K562 (cell line): Measurements from ENCODE around the gene C10orf71. TPM values are rescaled to one million over a fixed set of nuclear protein-coding genes. Genes with fewer than 3 reads are reported as not detected.

Source experiments
- ATAC-seq: fragments of 200-7000 bp; cut with Tn5 transposase; 3 replicates; pipeline ENCODE4 v1.9.1; 2020; ENCODE audit warnings: moderate library complexity
- BruUV-seq: library from RNA; stranded (reverse); fragments of 400-500 nt; replicated peaks from 2 replicates; lab custom pipeline; 2021; lab: Mats Ljungman, UMichigan
- CTCF ChIA-PET: fragments of 300-600 bp; formaldehyde crosslinking; extraction: SDS; loops from one replicate; lab custom pipeline; 2021; ENCODE audit warnings: low intra/inter-chr PET ratio; lab: Yijun Ruan, JAX
- POLR2A ChIA-PET: fragments of 300-600, 350-650 bp; sonication (Branson Sonifier 250); formaldehyde crosslinking; extraction: SDS; loops from one replicate; lab custom pipeline; 2021; ENCODE audit warnings: antibody characterized with exemption, inconsistent platforms; lab: Yijun Ruan, JAX
- DNase-seq, 4 experiments: peaks; one replicate each; pipeline versions ENCODE4 v3.0.0 to v3.0.0-alpha.2; 2011 to 2018; ENCODE audit warnings: low spot score in 3 of 4, mixed read lengths in 3 of 4; ENCODE audit errors: extremely low read depth in 1 of 4
- FAIRE-seq: peaks from 2 replicates; lab custom pipeline; 2011; peaks lifted over from hg19 to GRCh38; lab: Jason Lieb, UNC
- H2AFZ ChIP-seq: 2 replicates; pipeline ENCODE4 v1.6.0; 2011; ENCODE audit warnings: low read depth, low read length, control low read depth, inconsistent platforms
- H3K27ac ChIP-seq: fragments of 200-600 bp; 3 replicates; pipeline ENCODE4 v1.8.0; 2011; ENCODE audit warnings: low read depth, mild to moderate bottlenecking, control low read depth, inconsistent platforms, low read length, moderate library complexity, mixed read lengths; ENCODE audit errors: extremely low read depth
- H3K27me3 ChIP-seq, 2 experiments: fragments of 300-600 bp in 1 of 2; 2 replicates in 1 of 2; 3 replicates in 1 of 2; pipeline versions ENCODE4 v1.6.0 to v1.8.0; 2011; ENCODE audit warnings: inconsistent platforms in 2 of 2, low read length in 2 of 2, mild to moderate bottlenecking in 1 of 2, mixed read lengths in 1 of 2, moderate library complexity in 1 of 2; ENCODE audit not compliant: control insufficient read depth in 2 of 2, insufficient read depth in 2 of 2
- H3K36me3 ChIP-seq: fragments of 300-600 bp; 3 replicates; pipeline ENCODE4 v1.8.0; 2011; ENCODE audit warnings: mild to moderate bottlenecking, low read length, inconsistent platforms; ENCODE audit not compliant: control insufficient read depth, insufficient read depth
- H3K4me1 ChIP-seq, 2 experiments: fragments of 200-600 bp in 1 of 2; replicated peaks in 1 of 2; 2 replicates in 1 of 2; 3 replicates in 1 of 2; pipeline versions ENCODE4 v1.5.1 to v1.8.0; 2011; ENCODE audit warnings: inconsistent platforms in 2 of 2, low read length in 2 of 2, mild to moderate bottlenecking in 1 of 2, mixed read lengths in 1 of 2, moderate library complexity in 1 of 2; ENCODE audit not compliant: control insufficient read depth in 2 of 2, insufficient read depth in 2 of 2
- H3K4me2 ChIP-seq: 2 replicates; pipeline ENCODE4 v1.6.1; 2011; ENCODE audit warnings: low read length, control low read depth, inconsistent platforms, mixed read lengths; ENCODE audit not compliant: insufficient read depth
- H3K4me3 ChIP-seq: fragments of 200-600 bp; sonication (generic), shearing (Covaris generic); 2 replicates; pipeline ENCODE4 v1.5.1; 2016; ENCODE audit warnings: control low read depth, inconsistent platforms
- H3K79me2 ChIP-seq: fragments of 200-600 bp; 3 replicates; pipeline ENCODE4 v1.8.0; 2011; ENCODE audit warnings: low read length, inconsistent platforms; ENCODE audit not compliant: control insufficient read depth, insufficient read depth
- H3K9ac ChIP-seq, 2 experiments: 2 replicates each; pipeline versions ENCODE4 v1.6.0 to v1.6.1; 2011; ENCODE audit warnings: low read depth in 2 of 2, low read length in 2 of 2, control low read depth in 1 of 2, inconsistent platforms in 1 of 2, mild to moderate bottlenecking in 1 of 2, mixed read lengths in 1 of 2; ENCODE audit not compliant: insufficient read depth in 1 of 2
- H3K9me1 ChIP-seq: one replicate; pipeline ENCODE4 v1.6.0; 2011; ENCODE audit warnings: inconsistent platforms, mild to moderate bottlenecking, low read length, moderate library complexity; ENCODE audit not compliant: control insufficient read depth, insufficient read depth
- H3K9me3 ChIP-seq: replicated peaks from 2 replicates; pipeline ENCODE4 v1.5.1; 2011; ENCODE audit warnings: low read depth, low read length, inconsistent platforms; ENCODE audit not compliant: control insufficient read depth, insufficient read depth
- H4K20me1 ChIP-seq: replicated peaks from 2 replicates; pipeline ENCODE4 v1.6.1; 2011; ENCODE audit warnings: low read length, inconsistent platforms, mixed read lengths; ENCODE audit not compliant: control insufficient read depth, insufficient read depth
- DACH1 ChIP-seq: fragments of 450-650 bp; IDR thresholded peaks from 2 replicates; pipeline ENCODE4 v1.6.1; 2018; ENCODE audit not compliant: partially characterized antibody
- ETV5 ChIP-seq: sonication (generic); formaldehyde crosslinking; IDR thresholded peaks from 2 replicates; pipeline ENCODE4 v1.4.0; 2020; ENCODE audit warnings: low read depth, mild to moderate bottlenecking, missing genetic modification reagents
- FOXJ2 ChIP-seq: fragments of 200-800 bp; sonication (Bioruptor generic); IDR thresholded peaks from 2 replicates; pipeline ENCODE4 v1.6.1; 2016; ENCODE audit warnings: missing genetic modification characterization, missing compliant biosample characterization
- HCFC1 ChIP-seq: IDR thresholded peaks from 2 replicates; pipeline ENCODE4 v1.6.1; 2012; ENCODE audit warnings: low read depth, low read length, improper control_type of control experiment
- MCM7 ChIP-seq, 2 experiments: fragments of 450-650 bp; IDR thresholded peaks; 2 replicates each; pipeline ENCODE4 v1.6.1; 2016 to 2018
- POU5F1 ChIP-seq: fragments of 150-350 bp; IDR thresholded peaks from 2 replicates; pipeline ENCODE4 v1.6.1; 2014; ENCODE audit warnings: borderline replicate concordance, low read length, low read depth, mild to moderate bottlenecking; ENCODE audit not compliant: partially characterized antibody
- SMAD4 ChIP-seq: fragments of 250-450 bp; sonication (Bioruptor Pico); conservative IDR thresholded peaks from 2 replicates; pipeline ENCODE4 v1.8.0; 2021; ENCODE audit warnings: inconsistent platforms, mild to moderate bottlenecking, moderate library complexity
- ZKSCAN8 ChIP-seq: fragments of 200-800 bp; sonication (Bioruptor generic); IDR thresholded peaks from 2 replicates; pipeline ENCODE4 v1.6.1; 2016; ENCODE audit warnings: missing genetic modification characterization, missing compliant biosample characterization
- ZNF24 ChIP-seq: fragments of 450-650 bp; IDR thresholded peaks from 2 replicates; pipeline ENCODE4 v1.6.1; 2016
- ZNF316 ChIP-seq: fragments of 450-650 bp; IDR thresholded peaks from 2 replicates; pipeline ENCODE4 v1.6.1; 2016
- ZNF444 ChIP-seq: fragments of 250-450 bp; sonication (Bioruptor Pico); IDR thresholded peaks from 2 replicates; pipeline ENCODE4 v1.4.0; 2020; ENCODE audit warnings: mild to moderate bottlenecking, moderate library complexity
- ZNF589 ChIP-seq: fragments of 200-800 bp; sonication (Bioruptor generic); IDR thresholded peaks from 2 replicates; pipeline ENCODE4 v1.6.1; 2016; ENCODE audit warnings: low read depth, missing genetic modification characterization, missing compliant biosample characterization
- WGBS: fragments of 100-300 bp; shearing (Covaris generic); methylation state at CpG from one replicate; pipeline ENCODE4 v1.1.6; 2016; ENCODE audit warnings: low coverage, mixed read lengths; ENCODE audit not compliant: insufficient coverage; ENCODE audit errors: missing lambda C conversion rate; 5-methylcytosine and 5-hydroxymethylcytosine counted together
- in situ Hi-C: fragments of 300-500 bp; cut with MboI; formaldehyde crosslinking; loops from 4 replicates; pipeline ENCODE4 v1.15.0; 2018; ENCODE audit warnings: inconsistent platforms, mixed read lengths
- intact Hi-C: fragments of 100-400 bp; cut with micrococcal nuclease; formaldehyde crosslinking; loops from 2 replicates; pipeline ENCODE4 v1.14.2; 2022
- polyA plus RNA-seq, 8 experiments: library from polyadenylated mRNA; depleted of rRNA in 4 of 8; stranded (reverse) in 5 of 8; unstranded in 3 of 8; fragments of >200 nt; fragmentation: Nextera tagmentation in 2 of 8; fragmentation: Illumina TruSeq in 1 of 8; extraction: Ambion mirVana in 2 of 8; extraction: Trizol in 1 of 8; gene quantifications; 2 replicates each; pipeline versions ENCODE4 v1.2.1 to v1.2.3, GENCODE V29; 2011 to 2014; ENCODE audit warnings: inconsistent platforms in 1 of 8, missing spikeins in 1 of 8
- total RNA-seq, 7 experiments: library from RNA; depleted of rRNA in 6 of 7; stranded (reverse); fragments of >200 nt in 6 of 7; fragmentation: Illumina TruSeq in 2 of 7; extraction: Trizol in 2 of 7; gene quantifications; 2 replicates each; pipeline versions ENCODE4 v1.2.1 to v1.2.3, GENCODE V29; 2011 to 2021; ENCODE audit warnings: low replicate concordance in 1 of 7
- TF ChIP-seq, protein P1 (sequence below): IDR thresholded peaks from 2 replicates; pipeline ENCODE4 v1.6.1; 2014; ENCODE audit warnings: antibody characterized with exemption
- TF ChIP-seq, protein P2 (sequence below): sonication (generic); formaldehyde crosslinking; IDR thresholded peaks from 2 replicates; pipeline ENCODE4 v1.8.0; 2023; ENCODE audit warnings: mild to moderate bottlenecking, missing genetic modification reagents

Gene C10orf71
- total and polyA plus RNA-seq, 9 of the 15 experiments (the other 6 are each of a cell fraction or from before 2014, with no cell fraction given): 0.06 to 4.5 (median 1.3) TPM

DNA sequence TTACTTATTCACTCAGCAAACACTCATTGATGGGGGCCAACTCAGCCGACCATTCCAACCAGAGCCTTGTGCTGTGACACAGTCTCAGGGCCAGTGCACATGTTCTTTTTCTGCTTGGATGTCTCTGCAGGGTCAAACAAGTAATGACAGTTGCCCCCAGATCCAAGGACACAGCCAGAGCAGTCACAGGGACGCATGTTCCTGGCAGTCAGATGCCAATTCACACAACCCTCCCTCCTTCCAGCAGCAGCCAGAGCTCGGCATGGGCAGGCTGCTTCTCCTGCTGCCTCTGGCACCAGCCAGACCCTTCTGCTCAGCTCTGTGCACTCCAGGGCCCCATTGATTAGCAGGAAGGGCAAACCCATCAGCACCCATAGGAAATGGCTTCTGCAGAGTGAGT lies 76.6 kb downstream of the C10orf71 start:
- ATAC-seq (no peak), DNase-seq (no peak), FAIRE-seq (no peak)
- 0% methylated on average over 3 of the region's 3 CpGs for WGBS
- intact Hi-C loops: no loop called here
- ChIA-PET POLR2A (interaction anchor here (0.7 kb wide), 1 partner anchor 13 kb away, joined by 3 read pairs; no protein-coding TSS in a partner anchor), CTCF (no interaction called here)
- Histone ChIP-seq H3K9ac (no peak overlapping the region), H3K36me3 (no peaks in the 10 kb centered on the region), H3K27me3 (peaks cover 26 to 40% of the 10 kb centered on the region in 2 experiments), H3K27ac (no peak overlapping the region), H4K20me1 (no peaks in the 10 kb centered on the region), H3K79me2 (no peaks in the 10 kb centered on the region), H3K4me2 (no peak overlapping the region), H3K4me1 (no peaks in the 10 kb centered on the region), H3K9me3 (no peaks in the 10 kb centered on the region), H3K4me3 (no peak overlapping the region), H2AFZ (no peak overlapping the region), H3K9me1 (no peaks in the 10 kb centered on the region)
- BruUV-seq: no TSS peak
- in situ Hi-C loops: no loop called here
- TF ChIP-seq ETV5 (CRISPR knock-in tag): no peak
- no peak for TF ChIP-seq ZKSCAN8 (CRISPR knock-in tag)
- no peak for TF ChIP-seq ZNF444
- TF ChIP-seq MCM7 (IDR thresholded peaks at IDR 0.05): no peak
- TF ChIP-seq POU5F1: no peak
- TF ChIP-seq SMAD4 (CRISPR knock-in tag): no peak
- TF ChIP-seq, protein P1, sequence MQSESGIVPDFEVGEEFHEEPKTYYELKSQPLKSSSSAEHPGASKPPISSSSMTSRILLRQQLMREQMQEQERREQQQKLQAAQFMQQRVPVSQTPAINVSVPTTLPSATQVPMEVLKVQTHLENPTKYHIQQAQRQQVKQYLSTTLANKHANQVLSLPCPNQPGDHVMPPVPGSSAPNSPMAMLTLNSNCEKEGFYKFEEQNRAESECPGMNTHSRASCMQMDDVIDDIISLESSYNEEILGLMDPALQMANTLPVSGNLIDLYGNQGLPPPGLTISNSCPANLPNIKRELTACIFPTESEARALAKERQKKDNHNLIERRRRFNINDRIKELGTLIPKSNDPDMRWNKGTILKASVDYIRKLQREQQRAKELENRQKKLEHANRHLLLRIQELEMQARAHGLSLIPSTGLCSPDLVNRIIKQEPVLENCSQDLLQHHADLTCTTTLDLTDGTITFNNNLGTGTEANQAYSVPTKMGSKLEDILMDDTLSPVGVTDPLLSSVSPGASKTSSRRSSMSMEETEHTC: no peak
- TF ChIP-seq ZNF24: no peak
- TF ChIP-seq, protein P2, sequence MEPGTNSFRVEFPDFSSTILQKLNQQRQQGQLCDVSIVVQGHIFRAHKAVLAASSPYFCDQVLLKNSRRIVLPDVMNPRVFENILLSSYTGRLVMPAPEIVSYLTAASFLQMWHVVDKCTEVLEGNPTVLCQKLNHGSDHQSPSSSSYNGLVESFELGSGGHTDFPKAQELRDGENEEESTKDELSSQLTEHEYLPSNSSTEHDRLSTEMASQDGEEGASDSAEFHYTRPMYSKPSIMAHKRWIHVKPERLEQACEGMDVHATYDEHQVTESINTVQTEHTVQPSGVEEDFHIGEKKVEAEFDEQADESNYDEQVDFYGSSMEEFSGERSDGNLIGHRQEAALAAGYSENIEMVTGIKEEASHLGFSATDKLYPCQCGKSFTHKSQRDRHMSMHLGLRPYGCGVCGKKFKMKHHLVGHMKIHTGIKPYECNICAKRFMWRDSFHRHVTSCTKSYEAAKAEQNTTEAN (CRISPR knock-in tag): no peak
- no peak for TF ChIP-seq HCFC1
- TF ChIP-seq FOXJ2 (tag): no peak
- TF ChIP-seq ZNF589 (CRISPR knock-in tag): no peak
- no peak for TF ChIP-seq ZNF316
- TF ChIP-seq DACH1: no peak

Other genes with a start within 250 kb of the C10orf71 start
- gene VSTM4, start 183.6 kb upstream of the C10orf71 start, total RNA-seq (2014; rRNA removed): 2.3 and 3.2 TPM in 2 replicates
- 2.9 and 3.5 TPM in 2 replicates for gene VSTM4, start 183.6 kb upstream of the C10orf71 start, total RNA-seq (2014; rRNA removed; fragmentation: Illumina TruSeq; extraction: Trizol)
- 1.4 and 1.5 TPM in 2 replicates for gene VSTM4, start 183.6 kb upstream of the C10orf71 start, total RNA-seq (2015; rRNA removed; fragmentation: Illumina TruSeq; extraction: Trizol)
- 3.9 and 4.5 TPM in 2 replicates for gene VSTM4, start 183.6 kb upstream of the C10orf71 start, total RNA-seq (2021)
- 7.3 and 7.9 TPM in 2 replicates for gene VSTM4, start 183.6 kb upstream of the C10orf71 start, polyA plus RNA-seq (2011; rRNA removed)
- 4.1 and 5.0 TPM in 2 replicates for gene VSTM4, start 183.6 kb upstream of the C10orf71 start, polyA plus RNA-seq (2014; fragmentation: Illumina TruSeq; extraction: Trizol)
- 1 to 10 TPM; 1.0 to 1.1 TPM for gene VSTM4, start 183.6 kb upstream of the C10orf71 start, polyA plus RNA-seq (2014; fragmentation: Nextera tagmentation; extraction: Ambion mirVana)
- gene VSTM4, start 183.6 kb upstream of the C10orf71 start, polyA plus RNA-seq (2014; rRNA removed): 3.0 TPM in 2 replicates
- gene FAM170B, start 165.1 kb upstream of the C10orf71 start, total RNA-seq (2014; rRNA removed): 0.24 TPM in 1 of 2 replicates, not detected in the other
- gene FAM170B, start 165.1 kb upstream of the C10orf71 start, total RNA-seq (2014; rRNA removed; fragmentation: Illumina TruSeq; extraction: Trizol): not detected in 2 replicates
- 0.11 TPM in 2 replicates for gene FAM170B, start 165.1 kb upstream of the C10orf71 start, total RNA-seq (2015; rRNA removed; fragmentation: Illumina TruSeq; extraction: Trizol)
- not detected in 2 replicates for gene FAM170B, start 165.1 kb upstream of the C10orf71 start, total RNA-seq (2021)
- 0.07 TPM in 1 of 2 replicates, not detected in the other for gene FAM170B, start 165.1 kb upstream of the C10orf71 start, polyA plus RNA-seq (2011; rRNA removed)
- not detected in 2 replicates for gene FAM170B, start 165.1 kb upstream of the C10orf71 start, polyA plus RNA-seq (2014; fragmentation: Illumina TruSeq; extraction: Trizol)
- gene FAM170B, start 165.1 kb upstream of the C10orf71 start, polyA plus RNA-seq (2014; fragmentation: Nextera tagmentation; extraction: Ambion mirVana): not detected
- 0.13 and 0.21 TPM in 2 replicates for gene FAM170B, start 165.1 kb upstream of the C10orf71 start, polyA plus RNA-seq (2014; rRNA removed)
- 93.1 and 94.3 TPM in 2 replicates for gene TMEM273, start 110.8 kb upstream of the C10orf71 start, total RNA-seq (2014; rRNA removed)
- gene TMEM273, start 110.8 kb upstream of the C10orf71 start, total RNA-seq (2014; rRNA removed; fragmentation: Illumina TruSeq; extraction: Trizol): 72.3 and 78.7 TPM in 2 replicates
- 90.7 and 95.6 TPM in 2 replicates for gene TMEM273, start 110.8 kb upstream of the C10orf71 start, total RNA-seq (2015; rRNA removed; fragmentation: Illumina TruSeq; extraction: Trizol)
- 63.1 and 64.3 TPM in 2 replicates for gene TMEM273, start 110.8 kb upstream of the C10orf71 start, total RNA-seq (2021)
- 38.9 and 39.2 TPM in 2 replicates for gene TMEM273, start 110.8 kb upstream of the C10orf71 start, polyA plus RNA-seq (2011; rRNA removed)
- 126 and 127 TPM in 2 replicates for gene TMEM273, start 110.8 kb upstream of the C10orf71 start, polyA plus RNA-seq (2014; fragmentation: Illumina TruSeq; extraction: Trizol)
- gene TMEM273, start 110.8 kb upstream of the C10orf71 start, polyA plus RNA-seq (2014; fragmentation: Nextera tagmentation; extraction: Ambion mirVana): 100 to 1,000 TPM in 1 of 2 experiments, 10 to 100 TPM in 1; 97.3 to 102 TPM
- 131 and 145 TPM in 2 replicates for gene TMEM273, start 110.8 kb upstream of the C10orf71 start, polyA plus RNA-seq (2014; rRNA removed)
- not detected in 2 replicates for gene DRGX, start 96.9 kb downstream of the C10orf71 start, total RNA-seq (2014; rRNA removed)
- gene DRGX, start 96.9 kb downstream of the C10orf71 start, total RNA-seq (2014; rRNA removed; fragmentation: Illumina TruSeq; extraction: Trizol): not detected in 2 replicates
- gene DRGX, start 96.9 kb downstream of the C10orf71 start, total RNA-seq (2015; rRNA removed; fragmentation: Illumina TruSeq; extraction: Trizol): not detected in 2 replicates
- gene DRGX, start 96.9 kb downstream of the C10orf71 start, total RNA-seq (2021): not detected in 2 replicates
- not detected in 2 replicates for gene DRGX, start 96.9 kb downstream of the C10orf71 start, polyA plus RNA-seq (2011; rRNA removed)
- not detected in 2 replicates for gene DRGX, start 96.9 kb downstream of the C10orf71 start, polyA plus RNA-seq (2014; fragmentation: Illumina TruSeq; extraction: Trizol)
- gene DRGX, start 96.9 kb downstream of the C10orf71 start, polyA plus RNA-seq (2014; fragmentation: Nextera tagmentation; extraction: Ambion mirVana): not detected
- not detected in 2 replicates for gene DRGX, start 96.9 kb downstream of the C10orf71 start, polyA plus RNA-seq (2014; rRNA removed)
- gene ERCC6, start 240.0 kb downstream of the C10orf71 start, total RNA-seq (2014; rRNA removed): 7.1 and 7.8 TPM in 2 replicates
- gene ERCC6, start 240.0 kb downstream of the C10orf71 start, total RNA-seq (2014; rRNA removed; fragmentation: Illumina TruSeq; extraction: Trizol): 13.6 and 13.8 TPM in 2 replicates
- gene ERCC6, start 240.0 kb downstream of the C10orf71 start, total RNA-seq (2015; rRNA removed; fragmentation: Illumina TruSeq; extraction: Trizol): 11.5 and 11.8 TPM in 2 replicates
- gene ERCC6, start 240.0 kb downstream of the C10orf71 start, total RNA-seq (2021): 15.7 and 17.3 TPM in 2 replicates
- 17.0 and 17.7 TPM in 2 replicates for gene ERCC6, start 240.0 kb downstream of the C10orf71 start, polyA plus RNA-seq (2011; rRNA removed)
- gene ERCC6, start 240.0 kb downstream of the C10orf71 start, polyA plus RNA-seq (2014; fragmentation: Illumina TruSeq; extraction: Trizol): 9.1 and 11.6 TPM in 2 replicates
- 10 to 100 TPM in 1 of 2 experiments, 1 to 10 TPM in 1; 7.8 to 13.4 TPM for gene ERCC6, start 240.0 kb downstream of the C10orf71 start, polyA plus RNA-seq (2014; fragmentation: Nextera tagmentation; extraction: Ambion mirVana)
- gene ERCC6, start 240.0 kb downstream of the C10orf71 start, polyA plus RNA-seq (2014; rRNA removed): 7.2 and 9.9 TPM in 2 replicates